ENCODE results near the gene RPP21.

RPP21 gene

GRCh38 chr6:30380464-30380863 is 35.5 kb downstream of the RPP21 start:
- DNase-seq (ENCODE audit: low read depth in 2 of 2) = no peak

GRCh38 chr6:30386166-30386565 is 41.2 kb downstream of the RPP21 start:
- DNase-seq (ENCODE audit: low read depth in 2 of 2) = no peak

- no peak for DNase-seq (ENCODE audit: low read depth in 2 of 2)
Observed at GRCh38 chr6:30391240-30391639, 46.3 kb downstream of the RPP21 start.

- no peak for DNase-seq (ENCODE audit: low read depth in 2 of 2)
Observed at GRCh38 chr6:30394139-30394538, 49.2 kb downstream of the RPP21 start.
